ENCODE data around the gene CANX. TPM values are rescaled to one million over a fixed set of nuclear protein-coding genes. Genes with fewer than 3 reads are reported as not detected.

CANX gene
- total RNA-seq, 1 donor from 2014 or later, result 318 TPM

DNA sequence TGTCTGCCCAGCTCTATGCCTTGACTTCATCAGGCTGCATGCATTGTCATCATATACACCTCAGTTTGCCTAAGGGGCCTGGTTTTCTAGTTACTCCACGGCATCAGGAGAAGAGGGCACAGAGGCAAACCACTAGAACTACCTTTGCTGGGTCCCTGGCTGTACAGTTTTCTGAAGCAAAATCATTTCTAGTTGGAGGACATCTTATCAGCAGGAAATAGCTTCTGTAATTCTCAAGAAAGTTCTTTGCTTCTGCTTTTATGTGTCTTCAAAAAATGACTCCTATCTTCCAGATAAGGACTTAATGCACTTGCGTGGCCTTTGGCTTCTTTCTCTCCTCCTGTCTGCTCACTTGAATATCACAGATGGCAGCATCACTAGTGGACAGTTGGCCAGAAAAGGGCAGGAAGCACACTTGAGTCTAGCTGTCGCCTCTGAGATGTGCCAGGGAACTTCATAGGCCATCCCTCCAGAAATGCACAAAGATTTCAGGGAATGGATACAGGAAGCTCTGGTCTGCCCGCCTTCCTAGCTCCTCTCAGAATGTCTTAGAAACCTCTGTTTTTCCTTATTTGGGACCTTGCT lies 72.6 kb downstream of the CANX start:
- ChIA-PET CTCF (interaction anchor here (0.6 to 1.1 kb wide), 2 partner anchors 9 to 68 kb away, joined by 4 to 7 read pairs; no protein-coding TSS in a partner anchor), POLR2A (no interaction called here)
- ATAC-seq (ENCODE audit: low read depth) (no peak), DNase-seq (no peak)
- intact Hi-C loops (cut with micrococcal nuclease), result no loop called here
- TF ChIP-seq CTCF (IDR thresholded peaks at IDR 0.05), result no peak
- Mint-ChIP-seq H3K9me3 (no peaks in the 10 kb centered on the region), H3K36me3 (ENCODE audit: low read depth) (peaks cover 93% of the 10 kb centered on the region), H3K27ac (no peak overlapping the region), H3K4me1 (peaks cover 3% of the 10 kb centered on the region), H3K27me3 (no peaks in the 10 kb centered on the region), H3K4me3 (no peak overlapping the region)

DNA sequence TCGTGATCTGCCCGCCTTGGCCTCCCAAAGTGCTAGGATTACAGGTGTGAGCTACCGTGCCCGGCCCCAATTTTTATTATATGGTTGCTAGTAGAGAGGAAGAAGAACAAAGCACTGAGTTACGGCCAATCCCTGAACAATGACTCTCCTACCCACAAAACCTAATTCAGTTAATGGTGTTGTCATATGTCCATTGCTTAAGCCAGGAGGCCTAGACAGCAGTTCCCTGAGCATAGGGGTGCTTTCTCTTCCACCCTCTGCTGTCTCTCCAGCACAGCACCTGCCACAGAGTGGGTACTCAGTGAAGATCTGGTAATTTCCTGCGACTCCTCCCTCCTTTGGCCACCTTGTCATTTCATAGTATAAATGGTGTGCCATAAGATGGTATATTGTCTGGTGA lies 73.6 kb downstream of the CANX start:
- Mint-ChIP-seq H3K4me3 (no peak overlapping the region), H3K36me3 (ENCODE audit: low read depth) (peaks cover 90% of the 10 kb centered on the region), H3K4me1 (no peaks in the 10 kb centered on the region), H3K9me3 (no peaks in the 10 kb centered on the region), H3K27me3 (no peaks in the 10 kb centered on the region), H3K27ac (no peak overlapping the region)
- DNase-seq, result no peak
- CTCF ChIA-PET, result no interaction called here
- POLR2A ChIA-PET, result no interaction called here
- ATAC-seq (ENCODE audit: low read depth), result no peak
- intact Hi-C loops (cut with micrococcal nuclease), result no loop called here
- TF ChIP-seq CTCF (IDR thresholded peaks at IDR 0.05), result no peak

GRCh38 chr5:179773686-179774040 lies 74.9 kb downstream of the CANX start:
- ChIA-PET POLR2A (no interaction called here), CTCF (no interaction called here)
- no peak overlapping the region for H3K27ac Mint-ChIP-seq
- peaks cover 88% of the 10 kb centered on the region for H3K36me3 Mint-ChIP-seq (ENCODE audit: low read depth)
- H3K4me3 Mint-ChIP-seq, result no peak overlapping the region
- no peaks in the 10 kb centered on the region for H3K9me3 Mint-ChIP-seq
- ATAC-seq (ENCODE audit: low read depth), result no peak
- TF ChIP-seq CTCF (IDR thresholded peaks at IDR 0.05), result no peak
- intact Hi-C loops (cut with micrococcal nuclease), result no loop called here
- no peak for DNase-seq
- H3K4me1 Mint-ChIP-seq, result no peaks in the 10 kb centered on the region
- H3K27me3 Mint-ChIP-seq, result no peaks in the 10 kb centered on the region

GRCh38 chr5:179774442-179774841 lies 75.7 kb downstream of the CANX start:
- POLR2A ChIA-PET, result no interaction called here
- CTCF ChIA-PET, result no interaction called here
- Mint-ChIP-seq H3K27me3 (no peaks in the 10 kb centered on the region), H3K4me3 (no peak overlapping the region), H3K4me1 (no peaks in the 10 kb centered on the region), H3K9me3 (no peaks in the 10 kb centered on the region), H3K27ac (no peak overlapping the region), H3K36me3 (ENCODE audit: low read depth) (peaks cover 86% of the 10 kb centered on the region)
- TF ChIP-seq CTCF (IDR thresholded peaks at IDR 0.05), result no peak
- no peak for ATAC-seq (ENCODE audit: low read depth)
- DNase-seq, result no peak
- intact Hi-C loops (cut with micrococcal nuclease), result no loop called here

GRCh38 chr5:179776411-179776938 lies 77.7 kb downstream of the CANX start:
- ATAC-seq (ENCODE audit: low read depth) (no peak), DNase-seq (no peak)
- Mint-ChIP-seq H3K4me3 (no peak overlapping the region), H3K27me3 (no peaks in the 10 kb centered on the region), H3K27ac (no peak overlapping the region), H3K9me3 (no peaks in the 10 kb centered on the region), H3K36me3 (ENCODE audit: low read depth) (peaks cover 82% of the 10 kb centered on the region), H3K4me1 (no peaks in the 10 kb centered on the region)
- intact Hi-C loops (cut with micrococcal nuclease), result no loop called here
- CTCF ChIA-PET, result interaction anchor here (1.3 kb wide), 1 partner anchor 20 kb away, joined by 3 read pairs; no protein-coding TSS in a partner anchor
- POLR2A ChIA-PET, result no interaction called here
- no peak for TF ChIP-seq CTCF (IDR thresholded peaks at IDR 0.05)

Data from activated B cell treated with CpG ODN at 0.5 μM for 24 hours (primary cell).